Measurements from ENCODE around the gene PER2. TPM values are rescaled to one million over a fixed set of nuclear protein-coding genes. Genes with fewer than 3 reads are reported as not detected.

Gene PER2
- total and polyA plus RNA-seq, 2 of the 4 experiments (the other 2 are of a cell fraction), result 1.7 to 3.2 TPM

GRCh38 chr2:238284802-238285515 is 3.5 kb downstream of the PER2 start (continued):
- TF ChIP-seq BHLHE40 (IDR thresholded peaks at IDR 0.05; ENCODE audit: low read depth, low read length), result no peak
- TF ChIP-seq SMC3 (IDR thresholded peaks at IDR 0.05; ENCODE audit: low read depth, low read length), result no peak

- Histone ChIP-seq H3K27me3 (ENCODE audit: control insufficient read depth, insufficient read depth, low read length) (no peaks in the 10 kb centered on the region), H3K18ac (ENCODE audit: low read depth, low read length) (no peak overlapping the region), H2BK20ac (ENCODE audit: low read depth, low read length) (no peak overlapping the region), H3K9me3 (ENCODE audit: control insufficient read depth, insufficient read depth, low read length) (no peaks in the 10 kb centered on the region), H3K27ac (ENCODE audit: insufficient read depth, low read length) (no peak overlapping the region), H4K20me1 (ENCODE audit: insufficient read depth, low read length) (no peaks in the 10 kb centered on the region; the same call in 1 of the 2 replicates), H4K5ac (ENCODE audit: low read depth, low read length) (no peak overlapping the region), H3K36me3 (ENCODE audit: control insufficient read depth, insufficient read depth, low read length) (no peaks in the 10 kb centered on the region), H3K23ac (ENCODE audit: low read depth, low read length) (no peak overlapping the region), H3K9ac (ENCODE audit: low read depth, low read length) (no peak overlapping the region), H2BK5ac (ENCODE audit: low read depth, low read length, poor library complexity, severe bottlenecking) (no peak overlapping the region), H3K4me2 (ENCODE audit: low read depth, low read length) (no peak overlapping the region), H2AK9ac (replicated peaks; ENCODE audit: low read depth, low read length, poor library complexity) (no peak overlapping the region), H2BK15ac (ENCODE audit: low read depth, low read length) (no peak overlapping the region), H2BK120ac (ENCODE audit: low read depth, low read length) (no peak overlapping the region), H3K9me1 (ENCODE audit: insufficient read depth, low read length) (peaks cover 14% of the 10 kb centered on the region), H2AFZ (replicated peaks; ENCODE audit: low read length, poor library complexity) (no peak overlapping the region), H2AK5ac (ENCODE audit: low read depth, low read length) (peak overlapping the region; percentile 12; the same call in 1 of the 2 replicates), H3K56ac (ENCODE audit: extremely low read depth, insufficient read depth, low read length) (no peak overlapping the region), H4K91ac (ENCODE audit: insufficient read depth, low read depth, low read length) (no peak overlapping the region), H3K14ac (replicated peaks; ENCODE audit: low read depth, low read length) (no peak overlapping the region), H3K4me1 (ENCODE audit: control insufficient read depth, insufficient read depth, low read length) (peaks cover 23% of the 10 kb centered on the region), H4K8ac (ENCODE audit: low read depth in 2 of 2, low read length in 2 of 2) (no peak overlapping the region), H3K4me3 (ENCODE audit: insufficient read depth, low read depth, low read length) (no peak overlapping the region), H3K4ac (ENCODE audit: low read depth, low read length) (no peak overlapping the region), H3K79me1 (ENCODE audit: low read depth in 1 of 2, low read length in 2 of 2) (peaks cover 26 to 66% of the 10 kb centered on the region in 2 experiments)
- CTCF ChIA-PET, result no interaction called here
- ATAC-seq (ENCODE audit: low read depth) (no peak), DNase-seq (no peak)
- POLR2A ChIA-PET (ENCODE audit: unreplicated experiment), result interaction anchor here (0.5 kb wide), 1 partner anchor 418 kb away, joined by 19 read pairs; no protein-coding TSS in a partner anchor
- dilution Hi-C loops (cut with HindIII; ENCODE audit: low sequenced_read_pairs, unreplicated experiment) (no loop called here), intact Hi-C loops (cut with micrococcal nuclease) (loop anchor here (10.0 kb wide), 1 partner anchor 608 kb away; no protein-coding TSS in a partner anchor), in situ Hi-C loops (cut with MboI; ENCODE audit: low sequenced_read_pairs) (no loop called here)
- no TSS peak for BruUV-seq (replicated peaks)
- whole genome bisulfite sequencing, 2 experiments (ENCODE audit: extremely low coverage in 2 of 2, insufficient read length in 1 of 2), result 100% methylated on average over 3 of the region's 17 CpGs; no CpG with 5 or more reads in 1 of the 2 experiments
- no peak for TF ChIP-seq RAD21 (IDR thresholded peaks at IDR 0.05; ENCODE audit: low read length)
- TF ChIP-seq, protein P1, sequence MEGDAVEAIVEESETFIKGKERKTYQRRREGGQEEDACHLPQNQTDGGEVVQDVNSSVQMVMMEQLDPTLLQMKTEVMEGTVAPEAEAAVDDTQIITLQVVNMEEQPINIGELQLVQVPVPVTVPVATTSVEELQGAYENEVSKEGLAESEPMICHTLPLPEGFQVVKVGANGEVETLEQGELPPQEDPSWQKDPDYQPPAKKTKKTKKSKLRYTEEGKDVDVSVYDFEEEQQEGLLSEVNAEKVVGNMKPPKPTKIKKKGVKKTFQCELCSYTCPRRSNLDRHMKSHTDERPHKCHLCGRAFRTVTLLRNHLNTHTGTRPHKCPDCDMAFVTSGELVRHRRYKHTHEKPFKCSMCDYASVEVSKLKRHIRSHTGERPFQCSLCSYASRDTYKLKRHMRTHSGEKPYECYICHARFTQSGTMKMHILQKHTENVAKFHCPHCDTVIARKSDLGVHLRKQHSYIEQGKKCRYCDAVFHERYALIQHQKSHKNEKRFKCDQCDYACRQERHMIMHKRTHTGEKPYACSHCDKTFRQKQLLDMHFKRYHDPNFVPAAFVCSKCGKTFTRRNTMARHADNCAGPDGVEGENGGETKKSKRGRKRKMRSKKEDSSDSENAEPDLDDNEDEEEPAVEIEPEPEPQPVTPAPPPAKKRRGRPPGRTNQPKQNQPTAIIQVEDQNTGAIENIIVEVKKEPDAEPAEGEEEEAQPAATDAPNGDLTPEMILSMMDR (conservative IDR thresholded peaks at IDR 0.05; ENCODE audit: low read depth, low read length), result no peak
- no peak for TF ChIP-seq ELK1 (IDR thresholded peaks at IDR 0.05; ENCODE audit: borderline replicate concordance, low read depth, low read length)
- TF ChIP-seq NFE2L2 (IDR thresholded peaks at IDR 0.05; ENCODE audit: low read depth, low read length), result no peak
- TF ChIP-seq CHD1 (IDR thresholded peaks at IDR 0.05; ENCODE audit: low read depth, low read length), result no peak
- no peak for TF ChIP-seq MAFK (IDR thresholded peaks at IDR 0.05; ENCODE audit: low read depth, low read length)
- no peak for TF ChIP-seq MXI1 (IDR thresholded peaks at IDR 0.05; ENCODE audit: borderline replicate concordance, low read depth, low read length)
- TF ChIP-seq FOS (IDR thresholded peaks at IDR 0.05; ENCODE audit: low read depth, low read length), result no peak
- TF ChIP-seq MAZ (IDR thresholded peaks at IDR 0.05; ENCODE audit: borderline replicate concordance, low read depth, low read length), result no peak
- no peak for TF ChIP-seq CEBPB (IDR thresholded peaks at IDR 0.05; ENCODE audit: low read depth, low read length)
Observed at GRCh38 chr2:238282861-238283738, 5.3 kb downstream of the PER2 start.

All from IMR-90 (cell line).